Peyer's patch (tissue), 4 donors: ENCODE data around the gene GALNT6. TPM values are rescaled to one million over a fixed set of nuclear protein-coding genes. Genes with fewer than 3 reads are reported as not detected.
A peak's percentile ranks its signal among the peaks of the same experiment; 100 is the strongest.

Experiments used
- DNase-seq, 3 donors: peaks; one replicate each; pipeline ENCODE4 v3.0.0-alpha.2; 2017 to 2019
- H3K27ac ChIP-seq, 4 donors: fragments of 200-600 bp; sonication (generic); one replicate each; pipeline ENCODE4 v1.5.1; 2016 to 2019
- H3K27me3 ChIP-seq, 2 donors: fragments of 200-600 bp; sonication (generic); one replicate each; pipeline ENCODE4 v1.5.1; 2019
- H3K36me3 ChIP-seq, 3 donors: fragments of 200-600 bp; sonication (generic); one replicate each; pipeline ENCODE4 v1.5.1; 2016 to 2019
- H3K4me1 ChIP-seq, 4 donors: fragments of 200-600 bp; sonication (generic); one replicate each; pipeline ENCODE4 v1.5.1; 2016 to 2019
- H3K4me3 ChIP-seq, 4 donors: fragments of 200-600 bp; sonication (generic); 1 replicate in 3 of 4; 2 replicates in 1 of 4; pipeline ENCODE4 v1.5.1; 2016 to 2019; ENCODE audit warnings: mild to moderate bottlenecking in 1 of 4
- H3K9me3 ChIP-seq, 4 donors: fragments of 200-600 bp; sonication (generic); one replicate each; pipeline ENCODE4 v1.5.1; 2016 to 2019; ENCODE audit warnings: mild to moderate bottlenecking in 1 of 4
- POLR2A ChIP-seq, 2 donors: fragments of 450-650 bp; IDR thresholded peaks; one replicate each; pipeline ENCODE4 v1.5.1; 2017; ENCODE audit warnings: antibody characterized with exemption in 2 of 2, mild to moderate bottlenecking in 2 of 2, moderate library complexity in 2 of 2
- total RNA-seq, 4 donors: library from RNA; depleted of rRNA; stranded (reverse); fragments of >200 nt; gene quantifications; one replicate each; pipeline ENCODE4 v1.1.0, GENCODE V29; 2016
- TF ChIP-seq, protein P1 (sequence below), 6 experiments: fragments of 450-650 bp in 4 of 6; fragments of 200-600 bp in 2 of 6; sonication (generic) in 1 of 6; IDR thresholded peaks; one replicate each; pipeline ENCODE4 v1.5.1; 2017 to 2019; ENCODE audit warnings: antibody characterized with exemption in 6 of 6, mild to moderate bottlenecking in 3 of 6, moderate library complexity in 1 of 6

The GALNT6 gene
- total RNA-seq, 4 donors from 2014 or later, result 31.4 to 82.0 (median 54.9) TPM

DNA sequence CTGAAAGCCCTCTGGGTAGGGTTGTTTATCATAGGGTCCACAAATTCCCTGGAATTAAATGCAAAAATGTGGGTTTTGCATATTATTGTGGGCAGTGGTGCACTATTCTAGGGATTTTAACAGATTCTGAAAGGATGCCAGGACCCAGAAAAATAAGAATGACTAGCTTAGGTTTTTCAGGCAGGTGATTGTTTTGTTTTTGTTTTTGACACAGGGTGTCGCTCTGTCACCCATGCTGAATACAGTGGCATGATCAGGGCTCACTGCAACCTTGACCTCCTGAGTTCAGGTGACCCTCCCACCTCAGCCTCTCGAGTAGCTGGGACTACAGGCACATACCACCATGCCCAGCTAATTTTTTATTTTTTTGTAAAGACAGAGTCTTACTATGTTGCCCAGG, 19.2 kb downstream of the GALNT6 start:
- H3K4me3 ChIP-seq, result no peak overlapping the region
- H3K27ac ChIP-seq, result no peak overlapping the region
- no peaks in the 10 kb centered on the region for H3K27me3 ChIP-seq
- peaks cover 0 to 6% (median 0%) of the 10 kb centered on the region in 3 donors for H3K36me3 ChIP-seq
- H3K4me1 ChIP-seq, result peaks cover 0 to 15% (median 12%) of the 10 kb centered on the region in 4 donors
- no peaks in the 10 kb centered on the region for H3K9me3 ChIP-seq
- DNase-seq, result no peak
- TF ChIP-seq POLR2A (IDR thresholded peaks at IDR 0.05), result no peak
- TF ChIP-seq, protein P1, sequence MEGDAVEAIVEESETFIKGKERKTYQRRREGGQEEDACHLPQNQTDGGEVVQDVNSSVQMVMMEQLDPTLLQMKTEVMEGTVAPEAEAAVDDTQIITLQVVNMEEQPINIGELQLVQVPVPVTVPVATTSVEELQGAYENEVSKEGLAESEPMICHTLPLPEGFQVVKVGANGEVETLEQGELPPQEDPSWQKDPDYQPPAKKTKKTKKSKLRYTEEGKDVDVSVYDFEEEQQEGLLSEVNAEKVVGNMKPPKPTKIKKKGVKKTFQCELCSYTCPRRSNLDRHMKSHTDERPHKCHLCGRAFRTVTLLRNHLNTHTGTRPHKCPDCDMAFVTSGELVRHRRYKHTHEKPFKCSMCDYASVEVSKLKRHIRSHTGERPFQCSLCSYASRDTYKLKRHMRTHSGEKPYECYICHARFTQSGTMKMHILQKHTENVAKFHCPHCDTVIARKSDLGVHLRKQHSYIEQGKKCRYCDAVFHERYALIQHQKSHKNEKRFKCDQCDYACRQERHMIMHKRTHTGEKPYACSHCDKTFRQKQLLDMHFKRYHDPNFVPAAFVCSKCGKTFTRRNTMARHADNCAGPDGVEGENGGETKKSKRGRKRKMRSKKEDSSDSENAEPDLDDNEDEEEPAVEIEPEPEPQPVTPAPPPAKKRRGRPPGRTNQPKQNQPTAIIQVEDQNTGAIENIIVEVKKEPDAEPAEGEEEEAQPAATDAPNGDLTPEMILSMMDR (IDR thresholded peaks at IDR 0.05), result no peak

DNA sequence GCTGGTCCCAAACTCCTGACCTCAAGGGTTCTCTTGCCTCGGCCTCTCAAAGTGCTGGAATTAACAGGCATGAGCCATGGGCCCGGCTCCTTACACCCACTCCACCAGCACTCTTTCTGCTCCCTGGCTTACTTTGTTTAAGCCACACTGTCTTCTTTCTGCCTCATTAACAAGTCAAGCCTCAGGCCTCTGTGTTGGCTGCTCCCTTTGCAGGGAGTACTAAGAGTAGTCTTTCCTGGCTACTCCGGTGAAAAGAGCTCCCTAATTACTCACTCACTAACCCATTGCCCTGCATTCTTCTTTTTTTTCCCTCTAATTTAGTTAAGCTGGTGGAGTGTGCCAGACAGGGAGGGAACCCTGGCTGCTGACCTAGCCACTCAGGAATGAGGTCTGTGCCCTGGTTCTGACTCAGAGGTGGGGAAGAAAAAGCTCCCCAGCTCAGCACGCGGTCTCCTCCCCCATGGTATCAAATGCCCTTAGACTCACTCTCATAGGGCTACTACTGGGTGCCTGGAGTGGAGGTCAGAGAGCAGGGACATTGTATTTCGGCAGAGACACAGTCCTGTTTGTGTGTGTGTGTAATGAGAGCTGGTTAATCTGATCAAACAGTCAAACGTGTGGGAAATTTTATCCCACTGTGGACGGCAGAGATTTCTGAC, 19.8 kb downstream of the GALNT6 start:
- Histone ChIP-seq H3K4me3 (no peak overlapping the region), H3K27me3 (no peaks in the 10 kb centered on the region), H3K27ac (peak overlapping the region in 2 of 4 donors; percentile 4 to 25), H3K9me3 (no peaks in the 10 kb centered on the region), H3K36me3 (peaks cover 0 to 4% (median 0%) of the 10 kb centered on the region in 3 donors), H3K4me1 (peaks cover 0 to 15% (median 12%) of the 10 kb centered on the region in 4 donors)
- TF ChIP-seq POLR2A (IDR thresholded peaks at IDR 0.05), result no peak
- peak in 1 of 3 donors; percentile 64 for DNase-seq

DNA sequence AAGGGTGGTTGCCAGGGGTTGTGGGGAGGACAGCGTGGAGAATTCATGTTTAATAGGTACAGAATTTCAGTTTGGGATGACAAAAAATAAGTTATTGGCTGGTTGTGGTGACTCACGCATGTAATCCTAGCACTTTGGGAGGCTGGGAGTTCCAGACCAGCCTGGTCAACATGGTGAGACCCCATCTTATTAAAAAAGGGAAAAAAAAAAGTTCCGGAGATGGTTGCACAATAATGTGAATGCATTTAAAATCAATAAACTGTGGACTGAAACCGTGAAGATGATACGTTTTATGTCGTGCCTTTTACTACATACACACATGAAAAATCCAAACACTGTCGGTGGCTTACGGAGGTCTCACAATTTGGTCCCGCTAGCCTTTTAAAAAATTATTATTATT, 20.5 kb downstream of the GALNT6 start:
- H3K27ac ChIP-seq, result no peak overlapping the region

DNA sequence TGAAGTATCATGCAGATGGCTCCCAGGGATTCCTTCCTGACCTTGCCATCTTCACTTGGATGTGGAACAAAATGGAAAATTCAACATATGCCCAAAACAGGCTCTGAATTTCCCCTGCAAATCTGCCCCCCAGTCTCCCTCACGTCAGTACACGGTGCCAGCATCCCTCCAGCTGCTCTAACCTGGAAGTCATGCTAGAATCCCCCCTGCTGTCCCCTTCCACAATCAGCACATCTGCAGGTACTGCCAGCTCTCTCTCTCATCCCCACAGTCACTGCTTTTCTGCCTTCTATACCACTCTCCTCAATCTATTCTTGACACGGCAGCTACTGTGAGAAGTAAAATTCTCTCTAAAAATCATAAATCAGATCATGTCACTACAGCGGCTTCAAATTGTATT, 21.6 kb downstream of the GALNT6 start:
- H3K27me3 ChIP-seq, result no peaks in the 10 kb centered on the region

More for the DNA sequence above, 20.5 kb downstream of the GALNT6 start:
- no peak for DNase-seq
- Histone ChIP-seq H3K27me3 (no peaks in the 10 kb centered on the region), H3K4me3 (no peak overlapping the region), H3K36me3 (peaks cover 0 to 4% (median 0%) of the 10 kb centered on the region in 3 donors), H3K4me1 (peaks cover 0 to 15% (median 12%) of the 10 kb centered on the region in 4 donors), H3K9me3 (no peaks in the 10 kb centered on the region)
- TF ChIP-seq POLR2A (IDR thresholded peaks at IDR 0.05), result no peak
- TF ChIP-seq, protein P1 (IDR thresholded peaks at IDR 0.05), result no peak

DNA sequence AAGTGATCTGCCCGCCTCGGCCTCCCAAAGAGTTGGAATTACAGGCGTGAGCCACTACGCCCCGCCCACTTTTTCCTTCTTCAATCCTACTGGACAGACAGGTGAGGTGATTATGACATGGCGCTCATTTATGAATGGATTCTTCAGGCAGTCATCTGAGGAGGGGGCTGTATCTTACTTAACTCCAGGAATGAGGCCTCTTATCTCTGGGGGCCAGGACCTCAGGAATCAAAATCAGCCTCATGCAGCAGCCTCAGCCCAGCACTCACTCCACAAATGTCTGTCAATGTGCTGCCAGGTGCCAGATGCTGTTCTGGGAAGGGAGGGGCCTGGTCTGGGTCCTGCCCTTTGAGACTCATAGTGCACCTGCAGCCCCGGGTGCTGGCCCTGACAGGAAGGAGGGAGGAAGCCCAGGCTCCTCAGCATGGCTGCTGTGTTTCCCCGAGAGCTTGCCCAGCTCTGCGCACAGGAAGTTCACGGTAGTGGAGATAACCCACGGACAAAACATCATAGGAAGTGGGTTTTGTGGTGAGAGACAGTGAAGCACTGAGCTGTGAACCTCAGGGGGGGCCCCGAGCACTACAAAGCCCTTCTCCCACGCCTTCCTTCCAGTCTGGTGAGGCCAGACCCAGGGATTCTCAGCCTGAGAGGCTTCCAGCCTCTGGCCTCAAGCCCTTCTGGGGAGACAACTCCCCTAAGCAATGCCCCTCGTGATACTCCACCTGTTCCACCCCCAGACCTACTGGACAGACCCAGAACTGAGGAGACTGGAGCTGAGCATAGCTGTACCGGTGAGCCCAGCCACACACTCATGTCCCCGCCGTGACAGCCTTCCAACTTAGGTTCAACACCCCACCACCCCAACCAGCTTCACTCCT, 22.3 kb downstream of the GALNT6 start:
- peak overlapping the region in 1 of 4 donors; percentile 12 for H3K4me3 ChIP-seq
- peak overlapping the region; percentile 41 to 75 (median 58) for H3K27ac ChIP-seq
- H3K27me3 ChIP-seq, result no peaks in the 10 kb centered on the region
- DNase-seq, result peak; percentile 70 to 96 (median 95)
- H3K9me3 ChIP-seq, result no peaks in the 10 kb centered on the region
- TF ChIP-seq, protein P1 (IDR thresholded peaks at IDR 0.05), result no peak
- no peak for TF ChIP-seq POLR2A (IDR thresholded peaks at IDR 0.05)
- H3K36me3 ChIP-seq, result peaks cover 0 to 4% (median 0%) of the 10 kb centered on the region in 3 donors
- peaks cover 0 to 15% (median 12%) of the 10 kb centered on the region in 4 donors for H3K4me1 ChIP-seq

More for the DNA sequence above, 21.6 kb downstream of the GALNT6 start:
- Histone ChIP-seq H3K4me3 (peak overlapping the region in 1 of 4 donors; percentile 12), H3K27ac (peak overlapping the region in 3 of 4 donors; percentile 48 to 75 (median 67)), H3K36me3 (peaks cover 0 to 4% (median 0%) of the 10 kb centered on the region in 3 donors), H3K4me1 (peaks cover 0 to 15% (median 12%) of the 10 kb centered on the region in 4 donors), H3K9me3 (no peaks in the 10 kb centered on the region)
- no peak for DNase-seq
- TF ChIP-seq POLR2A (IDR thresholded peaks at IDR 0.05), result no peak
- TF ChIP-seq, protein P1 (IDR thresholded peaks at IDR 0.05), result no peak
